GM23248 (cell line): ENCODE measurements around the gene PROSER1.

Source experiments
- EZH2 ChIP-seq: fragments of 200-600 bp; sonication (generic); IDR thresholded peaks from 2 replicates; pipeline ENCODE4 v1.6.1; 2018; ENCODE audit warnings: antibody characterized with exemption, mild to moderate bottlenecking; ENCODE audit not compliant: insufficient read depth, poor library complexity, severe bottlenecking
- EZH2phosphoT487 ChIP-seq: fragments of 200-600 bp; sonication (generic); IDR thresholded peaks from 2 replicates; pipeline ENCODE4 v1.6.1; 2018; ENCODE audit warnings: antibody characterized with exemption, moderate library complexity, mild to moderate bottlenecking, low read depth; ENCODE audit not compliant: insufficient read depth

- TF ChIP-seq EZH2 (no peak), EZH2phosphoT487 (no peak)
Observed at GRCh38 chr13:39035204-39035603, 2.7 kb downstream of the PROSER1 start.
